Activated T-cell treated with anti-CD3 and anti-CD28 coated beads for 1 hour (primary cell): ENCODE measurements around the gene NLRP6.
"Not testable (repeated sequence)": the region's sequence is repeated elsewhere in the genome, so short reads cannot be mapped to it uniquely, and the experiment has no call there.

Source experiments
- DNase-seq: peaks from one replicate; pipeline ENCODE4 v3.0.0-alpha.2; 2020; ENCODE audit warnings: low read depth

NLRP6 gene

DNA sequence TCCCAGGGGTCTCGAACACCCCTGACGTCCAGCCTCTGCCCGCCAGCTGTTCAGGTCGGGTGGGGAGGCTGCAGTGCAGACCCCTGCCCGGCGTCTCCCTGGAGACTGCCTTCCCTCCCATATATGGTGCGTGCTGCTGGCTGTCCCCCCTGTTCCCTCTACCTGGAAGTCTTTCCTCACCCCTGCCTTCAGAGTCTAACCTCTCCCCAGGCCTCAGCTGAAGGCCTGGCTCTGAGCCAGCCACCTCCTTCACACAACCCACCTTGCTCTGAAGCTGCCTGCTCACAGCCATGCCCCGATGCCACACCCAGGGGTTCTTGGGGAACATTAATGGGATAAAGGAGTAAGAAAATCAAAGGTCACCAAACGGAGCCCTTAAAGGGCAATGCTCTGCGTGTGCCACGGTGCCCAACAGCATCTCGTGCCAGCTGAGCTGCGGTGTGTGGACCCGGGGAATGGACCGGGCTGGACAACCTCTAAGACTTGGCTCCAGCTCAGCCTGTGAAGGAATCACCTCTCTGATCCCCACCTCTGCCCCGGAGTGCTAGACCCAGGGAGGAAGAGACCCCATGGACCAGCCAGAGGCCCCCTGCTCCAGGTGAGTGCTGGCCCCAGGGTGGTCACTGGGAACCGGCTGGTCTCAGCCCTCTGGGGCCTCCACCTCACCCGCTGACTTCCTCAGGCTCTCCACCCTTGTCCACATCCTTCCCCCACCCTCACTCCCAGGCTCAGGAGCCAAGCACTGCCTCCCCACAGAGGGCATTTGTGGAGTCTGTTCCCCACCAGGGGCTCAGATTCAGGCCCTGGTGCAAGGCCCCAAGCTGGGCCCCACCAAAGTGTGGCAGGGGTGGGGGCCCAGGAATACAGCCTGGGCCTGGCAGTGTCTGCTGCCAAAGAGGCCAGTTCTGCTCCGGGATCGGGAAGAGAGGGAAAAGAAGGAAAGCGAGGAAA lies at the start of gene NLRP6:
TSS of gene NLRP6 (plus strand) at position 407 of the 951 bp plus-strand sequence. CDS start at position 570, 163 bp downstream.
- no peak for DNase-seq

DNA sequence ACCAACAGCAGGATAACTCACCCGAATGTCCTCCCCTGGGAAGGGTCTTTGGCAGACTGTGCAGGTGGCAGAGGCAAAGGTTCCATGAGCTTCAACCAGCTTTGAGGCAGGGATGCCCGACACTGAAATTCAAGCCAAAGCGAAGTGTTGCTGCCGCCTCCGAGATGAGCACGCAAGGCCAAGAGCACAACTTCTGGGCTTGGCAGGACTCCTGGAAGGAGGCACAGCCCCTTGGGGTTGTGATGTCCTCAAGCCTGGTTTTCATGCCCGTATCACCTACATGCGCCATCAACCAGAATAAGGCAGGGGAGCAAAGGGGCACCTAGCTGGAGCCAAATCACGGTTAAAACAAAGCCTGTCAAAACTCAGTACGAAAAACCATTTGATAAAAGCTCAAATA lies 47.8 kb upstream of the NLRP6 start:
- DNase-seq = no peak

DNA sequence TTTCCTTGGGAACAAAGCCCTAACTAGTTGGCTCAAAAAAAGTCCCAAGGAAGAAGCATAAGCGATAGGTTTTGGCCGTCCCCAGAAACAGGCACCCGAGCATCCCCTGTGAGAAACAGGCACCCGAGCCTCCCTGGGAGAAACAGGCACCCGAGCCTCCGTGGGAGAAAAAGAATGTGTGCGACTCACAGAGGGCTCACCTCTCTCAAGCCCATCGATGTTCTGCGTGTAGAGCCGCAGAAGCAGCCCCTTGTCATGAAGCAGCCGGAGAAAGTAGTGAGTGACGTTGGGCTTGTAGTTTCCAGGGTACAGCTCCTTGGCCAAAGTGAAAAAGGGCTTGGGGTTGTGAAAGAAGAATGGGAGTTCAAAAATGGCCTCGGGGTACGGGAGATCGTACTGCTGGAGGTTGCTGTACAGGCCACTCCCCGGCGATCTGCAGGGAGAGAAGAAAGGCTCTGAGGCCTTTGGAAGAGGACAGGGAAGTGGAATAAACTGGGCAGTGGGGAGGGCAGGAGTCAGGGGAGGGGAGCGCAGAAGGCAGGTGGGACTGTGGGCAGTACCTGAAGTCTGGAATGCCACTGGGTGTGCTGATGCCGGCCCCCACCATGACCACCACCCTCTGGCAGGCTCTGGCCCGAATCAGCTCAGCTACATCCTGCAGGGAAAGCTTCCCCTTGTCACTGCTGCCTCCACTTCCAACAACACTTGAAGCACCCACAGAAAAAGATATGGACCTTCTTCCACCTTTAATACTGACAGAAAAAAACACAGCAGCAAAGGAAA lies 45.2 kb upstream of the NLRP6 start:
- DNase-seq = no peak

DNA sequence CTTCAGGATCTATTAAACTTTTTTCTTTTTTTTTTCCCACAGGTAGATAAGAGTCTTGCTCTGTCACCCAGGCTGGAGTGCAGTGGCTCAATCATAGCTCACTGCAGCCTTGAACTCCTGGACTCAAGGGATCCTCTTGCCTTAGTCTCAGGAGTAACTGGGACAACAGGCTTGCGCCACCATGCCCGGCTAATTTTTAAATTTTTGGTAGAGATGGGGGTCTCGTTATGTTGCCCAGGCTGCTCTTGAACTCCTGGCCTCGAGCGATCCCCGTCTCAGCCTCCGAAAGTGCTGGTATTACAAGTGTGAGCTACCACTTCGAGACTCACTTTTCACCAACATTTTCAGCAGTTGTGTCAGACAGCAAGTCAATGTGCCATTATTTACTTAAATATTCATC lies 43.0 kb upstream of the NLRP6 start:
- DNase-seq = no peak

DNA sequence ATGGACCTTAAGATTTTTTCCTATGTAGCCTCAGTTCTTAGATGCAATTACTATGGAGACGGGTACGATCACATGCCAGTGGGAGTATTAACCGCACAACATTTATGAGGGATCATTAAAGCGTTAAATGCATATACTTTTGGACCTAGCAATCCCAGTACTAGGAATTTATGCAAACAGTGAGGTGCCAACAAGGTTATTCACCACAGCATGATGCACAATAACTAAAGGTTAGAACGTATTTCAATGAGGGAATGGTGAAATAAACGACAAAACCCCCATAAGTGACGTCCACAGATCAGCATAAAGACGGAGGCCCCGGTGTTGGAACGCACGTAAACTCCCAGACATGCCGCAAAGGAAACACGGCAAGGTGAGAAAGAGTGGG lies 42.6 kb upstream of the NLRP6 start:
- no peak for DNase-seq

DNA sequence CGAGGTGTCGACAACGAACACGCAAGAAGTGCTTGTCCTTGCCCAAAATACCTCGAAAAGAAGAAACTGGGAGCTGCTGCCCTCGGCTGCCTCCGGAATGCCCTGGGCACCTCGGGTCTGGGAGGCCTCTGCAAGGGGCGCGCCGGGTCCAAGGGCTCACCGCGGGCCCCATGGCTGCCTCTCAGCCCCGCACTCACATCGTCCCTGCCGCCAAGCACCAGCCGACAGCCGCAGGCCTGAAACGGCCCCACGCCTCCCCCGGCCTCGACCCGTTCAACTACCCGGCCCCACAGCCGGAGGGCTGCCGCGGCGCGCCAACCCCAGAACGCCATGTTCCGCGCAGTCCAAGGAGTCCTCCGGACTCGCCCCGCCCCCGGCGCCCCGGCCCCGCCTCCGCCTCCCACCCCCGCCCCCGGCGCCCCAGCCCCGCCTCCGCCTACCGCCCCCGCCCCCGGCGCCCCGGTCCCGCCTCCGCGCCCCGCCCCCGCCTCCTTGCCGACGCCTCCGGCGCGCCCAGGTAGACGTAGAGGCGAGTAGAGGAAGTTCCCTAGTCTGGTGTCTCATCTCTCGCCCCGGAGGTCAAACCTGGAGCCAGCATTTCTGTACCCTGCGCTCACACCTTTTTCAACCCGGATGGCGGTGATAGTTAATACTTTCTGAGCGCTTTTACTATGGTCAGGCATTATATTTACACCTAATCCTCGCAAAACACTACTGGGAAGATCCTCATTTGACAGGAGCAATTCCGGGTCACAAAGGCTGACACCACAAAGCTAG lies 42.0 kb upstream of the NLRP6 start, which contains the start of gene SIRT3:
TSS of gene SIRT3 (minus strand) at position 346 of the 777 bp plus-strand sequence. CDS start at position 332, 14 bp downstream.
- peak; percentile 82 for DNase-seq

DNA sequence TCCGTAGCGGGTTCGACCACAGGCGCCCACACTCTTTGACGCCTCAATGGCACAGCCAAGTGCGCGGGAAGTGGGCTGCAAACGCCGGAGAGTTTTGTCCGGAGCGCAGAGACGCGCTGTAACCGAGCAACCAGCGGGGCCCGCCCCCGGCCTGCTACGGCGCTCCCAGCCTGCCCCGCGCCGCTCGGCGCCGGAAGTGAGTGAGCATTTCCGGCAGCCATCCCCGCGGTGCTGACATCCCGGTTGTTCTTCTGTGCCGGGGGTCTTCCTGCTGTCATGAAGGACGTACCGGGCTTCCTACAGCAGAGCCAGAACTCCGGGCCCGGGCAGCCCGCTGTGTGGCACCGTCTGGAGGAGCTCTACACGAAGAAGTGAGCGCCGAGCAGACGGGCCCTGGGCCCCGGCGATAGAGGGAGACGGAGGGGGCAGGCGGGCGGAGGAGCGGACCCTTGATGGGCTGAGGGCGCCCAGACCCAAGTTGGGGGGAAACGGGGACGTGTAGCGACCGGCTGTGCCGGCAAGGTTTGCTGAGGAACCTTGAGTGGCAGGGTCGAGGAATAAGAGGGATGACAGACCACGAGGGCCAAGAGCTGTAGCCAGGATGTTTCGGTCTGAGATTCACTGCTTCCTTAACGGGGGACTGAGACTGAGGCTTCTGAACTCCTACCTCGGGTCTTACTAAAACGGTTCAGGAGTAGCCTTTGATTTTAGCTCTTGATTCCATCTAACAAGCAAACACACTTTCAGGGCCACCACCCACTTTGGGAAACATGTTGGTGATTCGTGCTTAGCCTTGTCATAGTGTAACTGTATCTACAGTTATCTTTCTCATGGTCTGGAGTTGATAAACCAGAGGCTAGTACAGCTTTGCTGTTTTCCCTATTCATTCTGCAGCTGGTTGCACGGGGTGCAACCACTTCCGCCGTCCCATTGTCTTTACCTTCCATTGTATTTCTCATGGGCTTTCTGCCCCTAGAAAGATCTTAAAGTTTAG lies 41.1 kb upstream of the NLRP6 start, which contains the start of gene PSMD13:
TSS of gene PSMD13 (plus strand) at position 203 of the 994 bp plus-strand sequence. CDS start at position 277, 74 bp downstream.
- DNase-seq = peak; percentile 76

DNA sequence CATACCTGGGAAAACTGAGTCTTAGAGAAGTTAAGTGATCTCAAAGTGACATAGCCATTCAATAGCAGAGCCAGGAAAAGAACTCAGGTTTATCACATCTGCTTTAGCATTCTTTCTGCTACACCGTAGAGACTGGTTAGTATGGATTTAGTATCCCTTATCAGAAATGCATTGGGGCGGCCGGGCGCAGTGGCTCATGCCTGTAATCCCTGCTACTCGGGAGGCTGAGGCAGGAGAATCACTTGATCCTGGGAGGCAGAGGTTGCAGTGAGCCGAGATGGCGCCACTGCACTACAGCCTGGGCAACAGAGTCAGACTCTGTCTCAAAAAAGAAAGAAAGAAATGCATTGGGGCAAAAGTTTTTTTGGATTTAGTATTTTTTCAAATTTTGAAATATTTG lies 39.9 kb upstream of the NLRP6 start:
- not testable (repeated sequence) for DNase-seq

DNA sequence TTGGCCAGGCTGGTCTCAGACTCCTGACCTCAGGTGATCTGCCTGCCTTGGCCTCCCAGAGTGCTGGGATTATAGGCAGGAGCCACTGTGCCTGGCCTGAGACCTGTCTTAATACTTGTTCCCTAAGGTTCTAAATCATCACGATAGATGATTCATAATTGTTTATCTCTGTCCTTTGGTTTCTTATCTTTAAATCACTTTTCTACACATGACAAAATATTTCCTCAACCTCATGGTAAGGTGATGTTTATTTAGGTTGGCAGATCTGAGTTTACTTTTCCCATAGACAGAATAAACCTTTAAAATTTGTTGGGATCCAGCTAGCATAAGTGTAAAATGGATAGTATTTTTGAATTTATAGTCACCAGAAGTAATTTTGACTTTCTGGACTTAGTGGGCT lies 37.9 kb upstream of the NLRP6 start:
- no peak for DNase-seq

DNA sequence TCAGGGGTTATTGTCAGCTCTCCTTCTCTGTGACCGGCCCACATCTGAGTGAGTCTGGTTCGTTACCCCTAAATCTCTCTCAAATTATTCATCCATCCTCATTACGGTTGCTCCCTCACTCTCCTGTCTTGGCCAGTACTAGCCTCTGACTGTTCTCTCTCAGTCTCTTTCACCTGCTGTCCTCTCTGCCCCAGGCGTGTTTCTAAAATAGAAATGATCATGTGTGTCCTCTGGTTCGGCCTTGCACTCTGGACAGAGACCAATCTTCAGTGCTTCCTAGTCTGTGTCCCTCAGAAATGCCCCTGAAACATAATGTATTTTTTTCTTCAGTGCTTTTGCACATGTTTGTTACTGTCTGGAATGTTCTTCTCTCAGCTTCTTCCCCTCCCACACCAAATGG lies 36.6 kb upstream of the NLRP6 start:
- no peak for DNase-seq

DNA sequence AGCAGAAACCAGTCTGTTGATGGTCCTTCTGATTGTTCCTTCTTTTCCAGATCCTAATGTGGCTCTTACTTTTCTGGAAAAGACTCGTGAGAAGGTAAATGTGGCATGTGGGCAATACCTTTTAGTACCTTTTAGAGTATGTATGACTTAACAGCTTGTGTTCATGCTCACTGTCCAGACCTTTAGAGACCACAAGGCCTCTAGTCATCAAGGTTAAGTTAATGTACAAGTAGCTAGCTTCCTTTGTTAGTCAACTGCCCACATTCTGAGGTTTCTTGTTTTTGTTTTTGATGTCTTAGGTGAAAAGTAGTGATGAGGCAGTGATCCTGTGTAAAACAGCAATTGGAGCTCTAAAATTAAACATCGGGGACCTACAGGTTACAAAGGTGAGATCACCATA lies 33.8 kb upstream of the NLRP6 start:
- no peak for DNase-seq

DNA sequence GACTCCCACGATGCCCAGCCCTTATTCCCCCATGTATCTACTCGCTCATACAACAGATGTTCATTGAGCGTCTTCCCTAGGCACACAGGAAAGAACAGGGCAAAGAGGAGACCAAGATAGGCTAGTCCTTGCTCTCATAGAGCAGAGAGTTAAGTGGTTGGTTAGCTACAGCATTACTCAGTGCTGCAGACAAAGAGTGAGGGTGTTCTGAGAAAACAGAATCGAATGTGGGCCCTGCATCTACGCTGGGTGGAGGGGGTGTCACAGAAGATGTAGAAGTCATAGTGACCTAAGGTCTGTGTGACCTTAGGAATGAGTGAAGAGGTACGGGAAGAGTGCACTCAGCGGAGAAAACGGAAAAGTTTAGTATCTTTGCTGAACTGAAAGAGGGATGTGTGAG lies 29.1 kb upstream of the NLRP6 start:
- no peak for DNase-seq

DNA sequence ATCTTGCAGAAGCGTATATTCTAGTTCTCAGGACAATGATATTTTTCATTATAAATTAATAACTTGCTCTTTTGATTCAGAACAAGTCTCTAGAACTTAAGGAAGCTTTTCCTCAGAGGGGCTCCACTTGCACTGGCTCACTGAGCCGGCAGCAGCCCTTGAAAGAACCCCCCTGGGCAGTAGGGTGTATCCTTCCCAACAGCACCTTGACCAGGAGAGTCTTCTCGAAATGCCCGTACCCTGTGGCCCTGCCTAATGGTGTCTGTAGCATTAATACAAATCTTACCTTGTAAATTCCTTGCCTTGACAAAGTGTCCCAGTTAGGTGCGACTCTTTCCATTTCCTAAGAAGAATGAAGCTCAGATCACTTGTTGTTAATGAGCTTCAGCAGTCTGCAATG lies 27.9 kb upstream of the NLRP6 start:
- no peak for DNase-seq

DNA sequence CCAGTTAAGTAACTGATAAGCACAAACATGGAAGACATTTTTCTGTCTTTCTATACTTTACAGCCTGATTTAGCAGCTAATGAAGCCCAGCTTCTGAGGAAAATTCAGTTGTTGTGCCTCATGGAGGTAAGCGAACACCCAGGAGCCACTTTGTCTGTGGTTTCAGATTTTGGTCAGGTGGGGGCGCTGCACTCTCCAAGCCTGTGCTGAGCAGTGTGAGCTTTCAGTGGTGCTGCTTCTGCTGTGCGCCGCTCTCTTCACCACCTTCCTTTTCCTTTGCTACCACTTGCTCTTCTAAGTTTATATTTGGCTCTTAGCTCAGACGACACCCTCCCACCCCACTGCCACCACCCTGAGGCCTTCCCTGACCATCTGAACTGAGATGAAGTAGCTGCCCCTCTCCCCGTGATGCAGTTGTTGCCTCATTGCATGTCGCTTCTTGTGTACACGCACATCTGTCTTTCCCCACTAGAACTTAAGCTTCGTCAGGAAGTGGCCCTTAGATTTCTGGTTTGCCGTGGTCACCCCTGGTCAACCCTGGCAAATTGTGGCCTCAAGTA lies 27.4 kb upstream of the NLRP6 start:
- peak; percentile 77 for DNase-seq

DNA sequence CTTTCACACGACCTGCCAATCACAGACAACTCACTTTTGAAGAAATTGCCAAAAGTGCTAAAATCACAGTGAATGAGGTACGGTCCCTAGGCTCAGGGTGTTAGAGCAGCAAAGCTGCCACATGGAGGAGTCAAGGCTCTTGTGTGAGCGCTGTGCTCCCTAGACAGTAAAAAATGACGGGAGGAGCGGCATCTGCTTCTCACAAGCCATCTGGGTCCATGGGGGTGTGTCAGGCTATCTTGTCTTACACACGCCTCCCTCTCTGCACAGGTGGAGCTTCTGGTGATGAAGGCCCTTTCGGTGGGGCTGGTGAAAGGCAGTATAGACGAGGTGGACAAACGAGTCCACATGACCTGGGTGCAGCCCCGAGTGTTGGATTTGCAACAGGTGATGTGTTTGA lies 26.7 kb upstream of the NLRP6 start:
- DNase-seq = no peak

DNA sequence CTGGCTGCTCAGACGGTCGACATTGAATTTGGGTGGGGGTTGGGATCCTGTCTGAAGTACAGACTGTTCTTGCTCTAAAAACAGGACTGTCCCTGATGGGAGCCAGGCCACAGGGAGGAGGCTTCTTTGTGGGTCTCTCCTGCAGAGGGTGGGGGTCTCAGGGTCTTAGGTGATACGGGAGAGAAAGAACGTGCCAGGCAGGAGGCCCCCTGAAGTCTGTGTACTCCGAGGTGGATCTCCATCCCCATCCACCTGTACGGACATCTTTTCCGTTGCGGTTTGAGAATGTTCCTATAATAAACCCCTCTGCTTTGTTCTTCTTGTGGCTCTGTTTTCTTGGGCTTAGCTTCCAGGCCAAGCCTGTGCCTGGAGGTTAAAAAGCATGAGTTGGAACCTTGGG lies 25.5 kb upstream of the NLRP6 start:
- DNase-seq = no peak

DNA sequence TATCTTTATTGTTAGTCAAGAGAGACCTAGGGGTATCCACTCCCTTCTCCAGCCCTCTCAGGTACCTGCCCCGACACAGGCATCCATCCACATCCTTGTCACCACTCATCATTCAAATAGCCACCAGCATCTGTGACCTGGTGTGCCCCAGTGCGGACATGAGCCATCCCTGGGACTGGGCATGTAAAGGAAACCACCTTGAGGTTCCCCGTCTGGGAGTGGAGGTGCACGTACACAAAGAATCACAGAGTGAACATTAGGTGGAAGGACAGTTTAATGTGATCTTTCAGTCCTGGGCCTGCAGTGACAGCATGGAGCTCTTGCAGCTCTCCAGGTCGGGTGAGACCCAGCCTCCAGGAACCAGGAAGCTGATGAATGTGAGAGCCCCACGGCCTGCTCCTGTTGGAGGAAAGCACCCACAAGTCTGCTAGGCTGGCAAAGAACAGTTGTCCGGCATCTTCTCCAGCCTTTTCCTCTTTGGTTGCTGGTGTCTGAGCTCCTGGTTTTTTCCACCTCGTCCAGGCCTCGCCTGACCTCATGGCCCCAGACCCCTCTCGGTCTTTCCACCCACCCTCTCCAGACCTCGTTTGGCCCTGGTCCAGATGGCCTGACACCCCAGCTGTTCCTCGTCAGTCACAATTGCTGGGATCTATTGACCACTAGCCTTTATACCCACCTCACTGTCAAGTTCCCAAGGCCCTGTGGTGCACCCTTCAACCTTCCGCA lies 24.9 kb upstream of the NLRP6 start:
- DNase-seq = no peak

DNA sequence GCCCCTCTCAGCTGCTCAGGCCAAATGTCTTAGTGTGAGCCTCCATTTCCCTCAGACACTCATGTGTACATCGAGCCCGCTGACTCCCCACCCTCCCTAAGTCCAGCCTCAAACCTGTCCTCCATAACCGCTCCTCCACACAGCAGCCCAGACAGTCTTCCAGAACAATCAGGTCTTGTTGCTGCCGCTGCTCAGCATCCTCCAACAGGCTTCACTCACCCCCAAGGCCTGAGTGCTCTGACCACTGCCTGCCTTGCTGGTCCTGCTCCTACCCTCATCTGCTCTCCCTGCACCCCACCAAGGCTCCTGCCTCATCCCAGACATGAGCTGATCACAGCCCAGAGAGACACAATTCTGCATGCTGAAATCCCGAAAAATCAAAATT lies 24.3 kb upstream of the NLRP6 start:
- no peak for DNase-seq

DNA sequence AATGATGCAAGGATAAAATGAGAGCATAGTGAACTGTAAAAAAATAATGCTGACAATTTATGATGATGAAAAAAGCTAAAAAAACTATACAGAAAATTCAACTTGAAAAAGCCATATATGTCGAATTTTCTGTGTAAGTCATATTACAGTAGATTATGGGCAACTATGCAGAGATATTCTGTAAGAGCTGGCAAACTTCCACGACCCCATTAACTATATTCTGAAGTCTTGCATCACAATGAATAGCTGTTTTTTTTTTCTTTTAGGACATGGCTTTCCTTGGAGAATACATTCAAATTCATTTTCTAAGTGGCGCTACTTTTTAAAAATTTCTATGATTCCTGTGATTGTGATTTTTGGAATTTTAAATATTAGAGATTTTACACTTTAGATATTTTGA lies 23.0 kb upstream of the NLRP6 start:
- DNase-seq = no peak

DNA sequence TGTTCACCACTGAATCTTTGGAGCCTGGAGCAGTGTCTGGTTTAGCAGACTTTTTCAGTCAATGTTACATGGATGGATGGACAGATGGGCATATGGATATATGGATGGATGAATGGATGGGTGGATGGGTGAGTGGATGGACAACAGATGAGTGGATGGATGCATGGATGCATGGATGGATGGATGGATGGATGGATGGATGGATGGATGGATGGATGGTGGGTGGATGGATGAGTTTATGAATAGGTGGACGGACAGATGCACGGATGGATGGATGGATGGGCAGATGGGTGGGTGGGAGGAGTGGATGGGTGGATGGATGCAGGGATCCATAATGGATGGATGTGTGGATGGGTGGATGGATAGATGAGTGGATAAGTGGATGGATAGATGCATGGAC lies 22.4 kb upstream of the NLRP6 start:
- DNase-seq = no peak
